Measurements from ENCODE around the gene TEKT1.
A peak's percentile ranks its signal among the peaks of the same experiment; 100 is the strongest.

The TEKT1 gene

DNA sequence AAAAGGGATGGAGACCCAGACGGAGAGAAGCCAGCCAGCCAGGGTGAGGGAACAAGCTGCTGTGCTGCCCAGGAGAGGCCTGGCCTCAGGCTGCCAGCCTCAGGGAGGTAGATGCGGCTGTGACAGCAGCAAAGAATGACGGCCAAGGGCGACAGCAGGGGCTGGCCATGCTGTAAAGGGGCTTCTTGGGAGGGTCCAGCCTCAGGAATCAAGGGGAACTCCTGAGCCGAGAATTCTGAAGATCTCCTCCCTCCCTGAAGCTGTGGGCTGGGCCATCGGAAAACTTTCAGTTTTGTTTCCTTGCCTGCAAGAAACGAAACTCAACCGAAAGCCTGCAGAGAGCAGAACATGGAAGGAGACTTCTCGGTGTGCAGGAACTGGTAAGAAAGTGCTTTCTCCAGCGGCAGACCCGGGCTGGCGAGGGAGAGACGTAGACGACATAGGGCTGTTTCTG lies 75.8 kb downstream of the TEKT1 start, which contains the start of gene XAF1:
TSS of gene XAF1 (plus strand) at position 316 of the 454 bp plus-strand sequence. CDS start at position 349, 33 bp downstream.
- peak; percentile 3 for DNase-seq

DNA sequence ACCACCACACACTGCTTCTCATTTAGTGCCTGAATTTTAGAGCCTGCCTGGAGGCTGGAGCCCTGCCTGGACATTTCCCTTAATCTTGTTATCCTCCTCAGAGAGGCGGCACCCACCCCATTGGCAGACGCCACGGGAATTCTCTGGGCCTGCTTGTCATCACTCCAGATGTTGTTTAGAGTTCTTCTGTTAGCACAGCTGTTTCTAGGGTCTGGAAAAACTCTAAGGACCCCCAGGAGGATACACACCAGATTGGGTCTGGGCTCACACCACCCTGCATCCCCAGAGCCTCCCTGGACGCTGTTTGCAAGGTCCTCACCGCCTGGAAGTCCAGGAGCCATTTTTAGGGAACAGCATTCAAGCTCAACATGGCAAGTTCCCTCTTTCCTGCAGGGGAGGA lies 76.2 kb downstream of the TEKT1 start:
- no peak for DNase-seq

DNA sequence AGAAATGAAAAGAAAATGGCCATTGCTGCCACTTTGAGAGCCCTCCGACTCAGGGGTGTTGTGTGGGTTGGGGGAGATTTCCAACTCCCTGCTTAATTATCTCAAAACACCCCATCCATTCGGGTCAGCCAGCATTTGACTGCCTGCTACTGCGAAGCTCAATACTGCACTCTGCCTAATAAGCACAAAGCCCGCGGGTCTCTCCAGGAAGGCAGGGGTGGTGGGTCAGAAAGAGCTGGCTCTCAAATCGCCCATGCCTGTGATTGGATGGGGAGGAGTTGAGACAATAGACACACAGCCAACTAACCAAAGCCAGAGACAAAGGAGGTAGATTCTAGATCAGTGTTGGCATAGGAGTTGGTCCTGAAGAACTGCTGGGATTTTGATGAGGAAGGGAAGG lies 78.0 kb downstream of the TEKT1 start:
- DNase-seq, result no peak

DNA sequence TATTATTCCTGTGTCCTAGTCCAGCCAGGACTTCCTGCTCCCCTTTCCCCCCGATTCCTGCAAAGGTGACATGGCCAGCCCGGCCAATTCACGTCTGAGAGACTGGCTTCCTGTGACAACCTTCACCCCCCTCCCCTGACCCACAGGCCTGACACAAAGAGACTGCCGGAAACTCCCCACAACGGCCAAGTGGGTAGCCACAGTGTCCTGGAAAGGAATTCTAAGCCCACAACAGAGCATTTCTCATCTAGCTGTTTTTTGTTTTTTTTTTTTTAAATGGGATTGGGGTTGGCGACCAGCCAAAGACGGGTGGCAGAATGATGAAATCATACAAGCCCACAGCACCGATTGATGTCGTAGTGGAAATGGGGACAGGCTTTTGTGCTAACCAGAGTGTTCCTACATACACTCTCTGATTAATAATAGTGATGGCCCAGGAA lies 78.5 kb downstream of the TEKT1 start:
- DNase-seq, result no peak

DNA sequence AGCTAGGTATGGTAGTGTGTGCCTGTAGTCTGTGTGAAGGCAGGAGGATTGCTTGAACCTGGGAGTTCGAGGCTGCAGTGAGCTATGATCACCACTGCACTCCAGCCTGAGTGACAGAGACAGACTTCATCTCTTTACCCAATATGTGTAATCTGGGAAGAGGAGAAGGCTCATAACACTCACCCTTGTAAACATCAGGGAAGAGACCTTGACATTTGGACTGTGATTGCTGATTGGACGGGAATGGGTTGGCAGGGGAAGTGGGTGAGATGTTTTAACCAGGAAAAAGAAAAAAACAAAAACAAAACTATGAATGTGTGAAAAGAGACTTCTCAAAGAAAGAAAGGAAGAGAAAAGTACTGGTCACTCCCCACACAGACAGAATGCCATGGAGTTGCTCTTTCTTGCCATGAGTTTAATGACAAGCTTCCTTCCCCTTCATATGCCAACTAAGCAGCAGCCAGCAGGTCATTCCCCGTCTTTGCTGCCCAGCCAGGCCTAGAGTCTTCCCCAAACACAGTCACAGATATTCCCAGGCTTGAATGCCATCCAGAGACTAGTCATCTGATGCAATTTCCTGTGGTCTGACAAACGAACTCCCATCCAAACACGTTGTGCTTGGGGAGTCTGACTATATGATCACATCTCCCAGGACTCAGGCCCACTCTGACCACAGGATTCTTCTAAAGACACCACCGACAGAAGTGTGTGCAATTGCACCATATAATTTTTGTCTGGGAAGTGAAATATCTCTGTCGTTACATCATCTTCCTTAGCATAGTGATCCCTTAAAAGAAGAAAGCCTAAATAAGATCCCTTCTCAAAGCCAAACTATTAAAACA lies 79.2 kb downstream of the TEKT1 start:
- DNase-seq, result peak; percentile 27

DNA sequence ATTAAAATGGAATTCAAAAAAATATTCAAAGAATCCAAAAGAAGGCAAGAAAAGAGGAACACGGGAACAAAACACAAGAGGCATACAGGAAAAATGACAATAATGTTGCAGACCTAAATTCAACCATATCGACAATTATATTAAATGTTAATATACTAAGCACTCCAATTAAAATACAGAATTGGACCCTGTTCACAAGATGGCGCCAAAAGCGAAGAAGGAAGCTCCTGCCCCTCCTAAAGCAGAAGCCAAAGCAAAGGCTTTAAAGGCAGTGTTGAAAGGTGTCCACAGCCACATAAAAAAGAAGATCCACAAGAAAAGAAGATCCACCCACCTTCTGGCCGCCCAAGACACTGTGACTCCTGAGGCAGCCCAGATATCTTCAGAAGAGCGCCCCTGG lies 82.0 kb downstream of the TEKT1 start:
- DNase-seq, result no peak

DNA sequence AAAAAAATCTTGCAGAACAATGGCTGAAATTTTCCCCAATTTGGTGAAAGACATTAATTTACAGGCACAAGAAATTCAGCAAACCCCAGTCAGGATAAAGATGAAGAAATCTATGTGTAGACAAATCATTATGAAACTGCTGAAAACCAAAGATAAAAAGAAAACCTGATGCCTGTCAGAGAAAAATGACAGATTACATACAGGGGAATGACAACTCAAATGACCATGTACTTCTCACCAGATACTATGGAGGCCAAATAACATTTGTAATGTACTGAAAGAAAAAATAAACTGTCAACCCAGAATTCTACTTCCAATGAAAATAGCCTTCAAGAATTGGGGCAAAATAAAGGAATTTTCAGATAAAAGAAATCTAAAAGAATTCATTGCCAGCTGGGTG lies 82.9 kb downstream of the TEKT1 start:
- no peak for DNase-seq
